ENCODE data around the gene PATJ.

Gene PATJ

DNA sequence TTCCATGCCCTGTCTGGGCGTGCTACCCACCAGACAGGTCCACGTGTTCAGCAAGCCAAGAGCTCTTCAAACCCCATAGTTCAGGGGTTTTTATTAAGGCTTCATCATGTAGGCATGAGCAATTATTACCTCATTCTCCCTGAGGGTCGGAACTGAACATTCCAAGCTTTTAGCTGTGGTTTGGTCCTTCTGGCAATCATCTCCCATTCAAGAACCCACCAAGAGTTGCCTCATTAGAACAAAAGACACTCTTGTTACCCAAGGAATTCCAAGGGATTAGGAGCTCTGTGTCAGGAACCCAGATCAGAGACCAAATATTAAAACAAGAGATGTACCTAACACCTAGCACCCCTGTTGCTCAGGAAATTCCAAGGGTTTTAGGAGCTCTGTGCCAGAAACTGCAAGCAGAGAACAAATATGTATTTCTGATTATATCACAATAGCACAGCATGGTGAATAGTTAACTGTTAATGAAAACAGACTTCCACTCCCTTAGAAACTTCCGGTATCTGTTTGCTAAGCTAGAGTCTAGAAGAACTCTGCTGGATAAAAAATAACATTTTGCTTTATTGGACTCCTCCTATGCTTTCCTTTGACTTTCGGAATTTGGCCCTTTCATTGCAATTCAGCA, 251.2 kb downstream of the PATJ start:
- DNase-seq (ENCODE audit: low read depth) = no peak

DNA sequence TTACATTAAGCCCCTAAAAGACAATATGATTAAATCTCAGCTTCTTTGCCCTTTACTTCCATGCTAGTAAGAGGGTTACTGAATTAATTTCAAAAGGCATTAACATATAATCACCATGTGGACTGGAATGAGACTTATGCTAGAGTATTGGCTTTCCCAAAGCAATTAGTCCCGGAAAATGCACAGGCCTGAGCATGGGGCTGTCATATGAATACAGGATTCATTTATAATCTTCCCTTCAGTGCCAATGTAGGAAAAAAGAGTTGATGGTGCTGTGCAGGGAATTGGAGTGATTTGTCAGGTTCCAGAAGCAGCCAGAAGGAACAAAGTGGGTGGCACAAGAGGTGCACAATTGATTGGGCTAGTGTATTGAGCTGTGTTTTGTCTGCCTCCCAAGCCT, 253.4 kb downstream of the PATJ start:
- no peak for DNase-seq (ENCODE audit: low read depth)

DNA sequence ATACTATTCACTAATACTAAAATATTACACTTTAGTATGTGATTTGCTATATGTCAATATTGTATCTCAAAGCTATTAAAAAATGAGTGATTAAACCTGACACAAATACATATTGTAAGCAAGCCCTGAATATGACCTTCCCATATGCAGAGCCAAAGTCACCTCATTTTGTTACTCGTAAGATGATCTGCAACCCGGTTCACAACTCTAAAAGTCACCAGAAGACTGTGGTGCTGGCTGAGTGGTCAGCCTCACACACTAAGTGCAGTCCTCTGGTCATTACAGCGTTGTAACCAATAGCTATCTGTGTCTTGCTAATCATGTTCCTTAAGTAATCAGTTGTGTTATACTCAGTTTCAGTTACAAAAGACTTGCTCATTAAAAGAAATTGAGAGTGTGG, 254.8 kb downstream of the PATJ start:
- no peak for DNase-seq (ENCODE audit: low read depth)

DNA sequence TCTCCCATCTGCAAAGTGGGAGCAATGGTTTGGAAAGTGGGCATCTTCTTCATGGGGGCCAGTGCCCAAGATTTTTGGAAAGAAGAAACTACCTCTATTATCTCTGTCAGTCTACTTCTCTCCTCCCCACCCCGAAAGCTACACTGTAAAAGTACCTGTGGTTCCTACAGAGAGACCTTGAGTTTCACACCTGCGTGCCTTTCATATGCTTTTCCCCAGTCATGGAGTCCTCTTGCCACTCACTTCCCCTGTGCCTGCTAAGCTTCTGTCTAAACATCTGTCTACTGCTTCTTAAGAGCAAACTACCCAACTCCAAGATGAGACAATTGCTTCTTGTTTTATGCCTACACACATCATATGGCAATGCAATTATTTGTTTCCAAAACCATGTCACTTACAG, 261.5 kb downstream of the PATJ start:
- no peak for DNase-seq (ENCODE audit: low read depth)

DNA sequence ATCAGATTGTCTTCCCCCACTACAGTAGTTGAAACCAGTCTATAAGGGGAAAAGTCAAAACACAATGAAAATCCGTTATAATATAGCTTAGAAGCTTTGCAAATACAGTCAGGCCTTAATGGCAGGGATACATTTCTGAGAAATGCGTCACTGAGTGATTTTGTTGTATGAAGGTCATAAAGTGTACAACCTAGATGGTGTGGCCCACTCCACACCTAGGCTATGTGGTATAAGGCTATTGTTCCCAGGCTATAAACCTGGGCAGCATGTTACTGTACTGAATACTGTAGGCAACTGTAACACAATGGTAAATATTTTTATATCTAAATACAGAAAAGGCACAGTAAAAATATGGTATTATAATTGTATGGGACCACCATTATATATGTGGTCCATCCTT, 264.4 kb downstream of the PATJ start:
- DNase-seq (ENCODE audit: low read depth) = no peak

DNA sequence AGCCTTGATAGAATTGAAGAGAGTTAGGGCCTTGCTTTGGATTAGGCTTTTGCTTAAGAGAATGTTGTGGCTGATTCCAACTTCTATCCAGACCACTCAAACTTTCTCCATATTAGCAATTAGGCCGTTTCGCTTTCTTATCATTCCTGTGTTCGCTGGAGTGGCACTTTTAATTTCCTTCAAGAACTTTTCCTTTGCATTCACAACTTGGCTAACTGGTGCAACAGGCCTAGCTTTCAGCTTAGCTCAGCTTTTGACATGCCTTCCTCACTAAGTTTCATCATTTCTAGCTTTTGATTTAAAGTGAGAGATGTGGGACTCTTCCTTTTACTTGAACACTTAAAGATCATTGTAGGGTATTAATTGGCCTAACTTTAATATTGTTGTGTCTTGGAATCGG, 268.7 kb downstream of the PATJ start:
- DNase-seq (ENCODE audit: low read depth) = no peak

DNA sequence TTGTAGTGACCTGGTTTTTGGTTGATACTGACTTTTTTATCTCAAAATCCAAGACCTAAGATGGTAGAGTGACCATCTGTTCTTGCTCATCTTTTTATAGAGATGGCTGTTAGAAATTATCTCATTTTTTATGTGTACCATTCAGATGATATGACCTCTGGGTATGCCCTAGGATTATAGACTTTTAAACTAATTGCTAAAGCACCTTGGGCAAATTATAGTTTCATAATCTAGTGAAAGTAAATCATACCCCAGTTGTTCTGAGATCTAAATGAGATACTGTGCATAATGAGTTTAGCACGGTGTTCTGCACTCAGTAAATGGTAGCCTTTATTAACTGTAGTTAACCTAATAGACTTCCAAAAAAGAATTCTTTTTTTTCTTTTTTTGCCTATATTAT, 269.8 kb downstream of the PATJ start:
- DNase-seq (ENCODE audit: low read depth) = no peak

DNA sequence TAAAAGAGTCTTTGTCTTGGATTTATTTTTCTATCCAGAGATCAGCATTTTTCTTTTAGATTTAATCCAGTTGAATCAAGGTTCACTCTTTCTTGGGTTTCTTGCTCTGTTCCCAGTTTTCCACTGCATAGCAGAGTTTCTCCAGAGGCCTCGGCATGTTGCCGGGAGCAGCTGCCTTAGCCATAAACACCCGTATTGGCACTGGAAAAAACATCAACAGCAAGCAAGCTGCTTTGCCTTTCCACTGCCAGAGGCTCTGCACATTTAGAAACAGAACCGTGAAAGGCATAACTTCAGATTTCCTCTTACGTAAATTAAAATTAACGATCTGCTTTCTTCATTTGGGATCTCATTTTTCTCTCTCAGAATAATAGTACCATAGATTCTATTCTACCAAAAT, 270.6 kb downstream of the PATJ start:
- no peak for DNase-seq (ENCODE audit: low read depth)

DNA sequence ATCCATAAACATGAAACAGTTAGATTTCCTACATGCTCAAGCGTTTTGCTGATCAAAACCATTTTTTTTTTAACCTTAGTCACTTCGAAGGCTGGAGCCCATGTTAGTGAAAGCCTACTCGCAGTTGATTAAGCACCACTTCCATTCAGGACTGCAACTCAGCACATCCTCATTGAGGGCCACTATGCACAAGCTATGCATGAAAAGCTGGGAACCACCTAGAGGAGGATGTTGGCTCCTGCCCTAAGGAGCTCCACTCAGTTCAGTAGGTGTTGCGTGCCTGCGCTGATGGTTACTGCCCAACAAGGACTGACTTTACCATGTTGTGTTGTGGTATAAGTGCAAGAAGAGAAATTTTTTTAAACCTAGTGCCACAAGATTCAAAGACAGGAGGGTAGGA, 271.0 kb downstream of the PATJ start:
- DNase-seq (ENCODE audit: low read depth) = no peak

DNA sequence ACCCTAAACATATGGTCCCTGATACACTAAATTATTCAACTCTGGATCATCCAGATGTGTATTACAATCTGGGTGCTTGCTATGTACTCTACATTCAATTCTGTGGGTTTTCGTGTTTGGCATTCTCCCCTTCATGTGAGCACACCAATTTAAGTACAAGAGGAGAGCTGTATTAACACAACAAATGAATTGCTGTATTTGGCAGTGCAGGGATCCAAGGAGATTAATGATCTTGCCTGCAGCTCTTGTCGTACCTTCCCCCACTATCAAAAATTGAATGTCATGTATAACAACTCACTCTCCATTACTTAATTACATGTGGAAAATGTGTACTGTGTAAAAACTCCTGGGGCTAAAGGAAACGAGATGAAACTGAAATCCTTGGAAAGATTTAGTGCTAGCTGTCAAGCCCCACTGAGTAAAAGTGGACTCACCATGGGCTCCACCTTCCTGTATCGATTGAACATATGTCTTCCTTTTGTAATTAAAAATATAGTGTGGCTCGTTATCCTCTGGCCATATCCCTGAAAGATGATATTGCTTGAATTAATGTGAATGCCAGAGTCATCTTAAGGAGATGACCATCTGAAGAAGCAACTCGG, 280.2 kb downstream of the PATJ start:
- no peak for DNase-seq (ENCODE audit: low read depth)

DNA sequence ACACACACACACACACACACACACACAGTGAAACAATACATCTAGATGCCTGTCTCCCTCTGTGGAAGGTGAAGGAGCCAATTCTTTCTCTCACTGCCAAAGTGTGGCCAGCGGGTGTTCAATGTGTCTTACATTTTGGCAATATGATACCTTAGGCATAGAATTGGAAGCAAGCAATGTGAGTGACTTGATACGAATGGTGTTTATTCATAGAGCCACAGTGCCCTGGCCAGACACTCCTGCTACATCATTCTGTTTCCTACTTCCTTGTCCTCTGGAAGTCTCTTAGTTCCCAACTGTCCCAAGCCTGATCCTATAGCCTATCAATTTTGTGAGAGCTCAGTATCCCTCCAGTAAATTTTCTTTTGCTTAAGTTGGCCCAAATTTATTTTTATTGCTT, 282.4 kb downstream of the PATJ start:
- DNase-seq (ENCODE audit: low read depth) = no peak

DNA sequence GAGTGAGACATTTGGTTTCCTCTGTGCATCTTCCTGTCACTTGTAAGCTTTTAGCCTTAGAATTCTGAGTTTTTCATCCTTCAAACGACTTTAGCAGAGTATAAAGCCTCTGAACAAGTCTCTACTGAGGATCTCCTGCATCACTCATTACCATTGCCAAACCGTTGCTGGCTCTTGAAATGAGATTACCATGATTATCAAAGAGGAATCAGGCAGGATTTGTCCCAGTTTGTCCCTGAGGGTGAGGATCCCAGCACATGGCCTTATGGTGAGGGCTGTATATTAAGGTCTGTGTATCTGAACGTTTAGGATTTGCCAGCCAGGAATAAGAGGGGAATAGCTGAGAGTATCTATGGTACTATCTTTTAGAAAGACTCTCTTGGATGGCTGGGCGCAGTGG, 282.9 kb downstream of the PATJ start:
- no peak for DNase-seq (ENCODE audit: low read depth)

DNA sequence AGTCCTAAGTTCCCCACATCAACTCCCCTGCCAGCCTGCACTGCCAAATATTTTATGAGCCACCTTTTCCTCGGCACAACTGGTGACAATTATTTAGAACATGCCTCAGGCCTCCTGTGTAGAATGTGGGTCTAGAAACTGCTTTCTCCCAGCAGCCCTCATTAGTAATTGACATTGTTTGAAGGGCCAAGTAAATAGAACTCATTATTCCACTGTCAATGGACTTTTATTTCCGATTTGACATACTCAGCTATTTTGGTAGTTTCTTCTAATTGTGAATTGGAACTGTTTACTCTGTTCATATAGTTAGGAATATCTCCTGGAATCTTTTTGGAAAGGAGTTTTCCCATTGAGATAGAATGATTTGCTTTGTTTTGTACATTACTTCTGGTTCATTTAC, 283.6 kb downstream of the PATJ start:
- DNase-seq (ENCODE audit: low read depth) = no peak

DNA sequence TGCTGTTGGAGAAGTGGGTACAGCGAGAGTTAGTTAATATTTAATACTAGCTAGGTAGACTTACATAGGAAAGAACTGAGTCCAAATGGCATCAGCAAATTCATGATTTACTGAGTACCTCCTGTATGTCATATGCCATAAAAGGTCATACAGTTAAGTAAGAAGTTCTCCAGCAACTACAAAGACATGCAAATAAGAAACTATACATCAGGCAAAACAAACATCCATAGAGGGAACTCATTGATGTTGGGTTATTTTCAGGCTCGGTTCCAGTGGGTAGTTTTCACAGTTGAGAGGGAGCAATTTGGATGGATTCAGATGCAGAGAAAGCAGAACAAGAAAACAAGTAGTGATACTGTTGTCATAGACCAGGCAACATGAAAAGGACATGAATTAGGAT, 287.4 kb downstream of the PATJ start:
- no peak for DNase-seq (ENCODE audit: low read depth)

DNA sequence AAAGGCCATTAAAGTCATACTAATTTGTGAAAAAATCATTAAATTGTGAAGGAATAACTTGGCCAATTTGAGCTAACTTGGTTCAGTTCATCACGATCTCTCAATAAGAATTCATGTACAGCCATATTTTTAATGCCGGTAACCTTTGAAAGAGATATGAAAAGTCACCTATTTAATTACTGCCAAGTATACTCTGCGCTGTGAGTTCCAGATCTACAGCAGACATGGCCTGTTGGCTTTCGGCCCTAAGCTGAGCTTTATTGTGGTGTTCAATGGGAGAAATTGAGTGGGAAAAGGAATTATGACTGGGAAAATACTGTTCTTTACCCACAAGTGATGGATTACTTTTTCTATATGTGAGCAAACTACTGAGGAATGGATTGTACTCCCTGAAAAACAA, 292.5 kb downstream of the PATJ start:
- no peak for DNase-seq (ENCODE audit: low read depth)

DNA sequence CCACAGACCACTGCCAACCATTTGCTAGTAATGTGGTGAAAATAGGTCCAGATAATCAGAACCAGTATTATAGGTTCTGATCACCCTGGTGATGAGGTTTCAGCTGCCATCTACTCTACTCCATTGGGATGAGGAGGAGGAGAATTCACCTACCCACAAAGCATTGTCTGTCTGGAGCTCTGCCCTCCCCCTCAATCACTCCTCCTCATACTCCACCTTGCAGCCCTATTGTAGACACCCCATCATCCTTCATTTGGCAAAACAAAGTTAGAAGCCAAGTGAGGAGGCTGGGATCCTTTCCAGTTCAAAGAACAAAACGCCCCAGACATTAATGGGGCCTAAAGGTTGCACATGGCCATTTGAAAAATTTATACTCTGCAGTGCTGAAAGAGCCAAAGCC, 295.0 kb downstream of the PATJ start:
- no peak for DNase-seq (ENCODE audit: low read depth)

DNA sequence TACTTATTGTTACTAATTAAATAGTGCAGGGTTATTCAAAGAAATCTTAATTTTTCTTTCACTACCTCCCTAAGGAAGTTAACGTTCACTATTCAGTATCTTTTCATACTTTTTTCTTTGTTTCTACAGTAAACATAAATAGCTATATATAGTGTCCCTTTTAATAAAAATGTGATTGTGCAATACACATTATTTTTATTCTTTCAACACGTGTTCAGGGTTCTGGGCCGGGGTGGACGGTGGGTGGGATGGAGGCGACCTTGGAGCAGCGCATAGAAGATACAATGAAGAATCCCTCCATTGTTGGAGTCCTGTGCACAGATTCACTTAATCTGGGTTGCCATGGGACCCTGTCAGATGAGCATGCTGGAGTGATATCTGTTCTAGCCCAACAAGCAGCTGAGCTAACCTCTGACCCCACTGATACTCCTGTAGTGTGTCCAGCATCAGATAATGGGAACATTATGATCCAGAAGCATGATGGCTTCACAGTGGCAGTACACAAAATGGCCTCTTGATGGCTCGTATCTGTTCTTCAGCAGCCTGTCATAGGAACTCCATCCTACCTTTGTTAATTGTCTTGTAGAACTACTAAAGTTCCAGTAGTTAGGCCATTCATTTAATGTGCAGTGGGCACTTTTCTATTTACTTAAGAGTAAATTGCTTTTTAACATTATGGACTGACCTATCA, 296.5 kb downstream of the PATJ start:
- DNase-seq (ENCODE audit: low read depth) = no peak

DNA sequence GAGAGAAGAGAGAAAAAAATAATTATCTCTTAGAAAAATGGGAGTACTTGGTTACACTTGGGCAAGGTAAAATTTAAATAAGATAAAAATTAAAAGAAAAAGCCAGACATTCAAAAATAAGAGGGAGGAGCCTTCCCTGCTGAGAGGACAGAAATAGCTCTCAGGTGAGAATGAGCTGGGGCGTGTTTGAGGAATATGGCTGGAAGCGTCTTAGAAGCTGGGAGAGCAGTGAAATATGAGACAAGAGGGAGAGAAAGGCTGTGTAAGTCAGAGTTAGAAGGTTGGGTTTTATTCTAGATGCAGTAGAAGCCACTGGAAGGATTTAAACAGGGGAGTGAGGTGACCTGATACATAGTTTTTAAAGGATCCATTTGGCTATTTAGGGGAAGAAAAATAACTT, 298.2 kb downstream of the PATJ start:
- no peak for DNase-seq (ENCODE audit: low read depth)

DNA sequence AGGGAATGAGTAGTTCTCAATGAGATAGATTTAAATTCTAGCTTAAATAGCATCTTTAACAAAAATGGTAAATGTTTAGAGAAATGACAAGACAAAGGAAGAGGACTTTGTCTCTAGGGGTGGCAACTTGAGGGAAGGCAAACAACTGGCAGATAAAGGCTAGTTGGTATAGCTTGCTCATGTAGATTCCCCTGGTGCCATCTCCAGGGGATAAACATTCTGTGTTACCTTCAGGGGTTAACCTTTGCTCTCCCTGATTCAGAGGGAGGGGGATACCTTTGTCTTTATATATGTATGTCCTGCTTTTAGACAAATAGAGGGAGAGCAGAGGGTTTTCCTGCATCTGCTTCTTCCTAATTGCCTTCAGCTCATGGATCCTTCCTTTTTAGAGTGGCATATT, 298.7 kb downstream of the PATJ start:
- no peak for DNase-seq (ENCODE audit: low read depth)

DNA sequence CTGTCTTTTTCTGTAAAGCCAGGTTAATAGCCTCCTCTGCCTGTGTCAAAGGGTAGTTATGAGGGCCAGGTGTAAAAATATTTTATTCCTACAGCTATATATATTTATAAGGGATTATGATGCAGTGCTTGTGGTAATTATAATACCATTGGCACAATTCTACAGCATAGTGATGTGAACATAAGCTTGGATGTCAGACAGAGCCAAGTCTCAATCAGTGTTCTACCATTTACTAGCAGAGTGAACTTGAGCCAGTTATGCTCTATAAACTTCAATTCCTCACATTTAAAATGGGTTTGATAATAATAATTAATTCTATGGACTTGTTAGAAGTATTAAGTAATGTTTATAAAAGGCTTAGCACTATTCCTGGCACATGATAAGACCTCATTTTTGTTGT, 300.9 kb downstream of the PATJ start:
- no peak for DNase-seq (ENCODE audit: low read depth)

DNA sequence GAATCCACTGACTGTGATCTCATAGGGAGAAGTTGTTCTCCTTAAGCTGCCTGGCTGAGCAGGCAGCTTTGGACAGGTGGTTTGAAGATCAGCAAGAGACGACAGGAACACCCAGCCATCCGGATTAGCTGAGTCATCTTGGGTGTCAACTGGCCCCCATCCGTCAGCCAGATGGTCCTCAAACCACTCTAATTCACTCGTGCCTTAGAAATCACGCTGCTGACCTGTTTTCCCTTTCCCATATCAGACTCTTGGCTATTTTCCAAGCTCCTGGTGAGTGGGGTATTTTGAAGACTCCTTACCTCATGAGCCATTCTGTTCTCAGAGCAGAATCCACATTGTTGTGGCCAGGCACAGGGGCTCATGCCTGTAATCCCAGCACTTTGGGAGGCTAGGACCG, 303.3 kb downstream of the PATJ start:
- DNase-seq (ENCODE audit: low read depth) = no peak

DNA sequence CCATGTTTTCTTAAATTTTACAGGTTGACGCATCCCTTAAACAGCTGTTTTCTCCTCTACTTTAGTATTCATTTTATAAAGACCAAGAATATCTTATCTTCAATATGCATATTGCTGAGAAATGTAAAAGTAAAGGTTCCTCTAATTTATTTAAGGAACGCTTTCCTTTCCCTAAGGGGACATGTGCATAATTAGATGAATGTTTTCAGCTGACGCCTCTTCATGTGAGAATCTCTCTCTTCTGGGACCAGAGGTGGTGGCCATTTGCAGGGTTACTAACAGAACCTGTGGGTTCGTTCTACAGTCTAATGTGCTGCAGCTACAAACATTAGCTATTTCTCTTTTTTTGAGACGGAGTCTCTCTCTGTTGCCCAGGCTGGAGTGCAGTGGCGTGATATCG, 304.6 kb downstream of the PATJ start:
- no peak for DNase-seq (ENCODE audit: low read depth)

DNA sequence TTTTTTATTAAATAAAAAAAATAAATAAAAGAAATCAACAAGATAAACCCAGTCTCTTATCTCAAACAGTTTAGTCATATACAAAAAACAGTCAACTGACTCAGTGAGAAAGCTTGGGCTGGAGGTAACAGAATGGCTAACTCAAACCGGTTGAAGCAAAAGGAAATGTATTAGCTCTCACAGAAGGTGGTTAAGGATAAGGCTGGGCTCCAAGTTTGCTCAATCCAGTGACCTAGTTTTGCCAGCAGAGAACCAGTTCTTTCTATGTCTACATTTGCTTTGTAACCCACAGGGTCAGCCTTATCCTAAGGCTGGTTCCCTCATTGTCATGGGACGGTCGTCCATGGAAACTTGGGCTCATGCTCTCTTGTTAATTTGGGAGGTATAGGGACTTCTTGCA, 307.9 kb downstream of the PATJ start:
- DNase-seq (ENCODE audit: low read depth) = no peak

DNA sequence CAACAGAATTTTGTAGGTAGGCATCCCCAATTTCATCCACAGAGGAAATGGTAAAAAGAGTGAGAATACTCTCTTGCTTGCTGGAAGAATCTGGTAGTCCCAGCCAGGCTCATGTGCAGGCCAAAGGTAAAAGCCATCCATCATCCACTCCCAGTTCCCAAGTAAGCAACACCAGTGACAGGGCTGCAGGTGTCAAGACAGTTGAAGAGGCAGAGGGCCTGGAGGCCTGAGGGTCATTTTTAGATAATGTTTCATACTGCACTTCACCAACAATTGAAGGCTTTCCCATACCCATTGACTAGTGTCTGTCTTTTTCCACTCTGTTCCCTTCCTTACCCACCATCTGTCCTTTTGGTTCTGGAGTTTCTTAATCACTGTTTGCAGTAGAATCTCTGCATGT, 310.7 kb downstream of the PATJ start:
- no peak for DNase-seq (ENCODE audit: low read depth)

Data from stimulated activated CD8-positive, alpha-beta memory T cell treated with anti-CD3 and anti-CD28 coated beads, Interleukin-12 subunit alpha, Interleukin-12 subunit beta, amount 100 ng/mL, for 1 hour (primary cell).